Smooth muscle cell (in vitro differentiated cells): Measurements from ENCODE around the gene POLR3K. TPM values are rescaled to one million over a fixed set of nuclear protein-coding genes. Genes with fewer than 3 reads are reported as not detected.

Experiments
- DNase-seq: peaks from one replicate; lab custom pipeline; 2025; ENCODE audit not compliant: unreplicated experiment; lab: John Stamatoyannopoulos, UW
- H2AFZ ChIP-seq: fragments of 200-600 bp; sonication (generic); 2 replicates; pipeline ENCODE4 v1.6.0; 2016; ENCODE audit warnings: antibody characterized with exemption, low read depth, mild to moderate bottlenecking
- H3F3A ChIP-seq: fragments of 200-600 bp; sonication (generic); 2 replicates; pipeline ENCODE4 v1.6.0; 2017; ENCODE audit warnings: antibody characterized with exemption, low read depth
- H3K27ac ChIP-seq: fragments of 200-600 bp; sonication (generic); 2 replicates; pipeline ENCODE4 v1.5.1; 2016; ENCODE audit warnings: low read depth, mild to moderate bottlenecking
- H3K27me3 ChIP-seq: fragments of 200-600 bp; sonication (generic); 2 replicates; pipeline ENCODE4 v1.6.1; 2016; ENCODE audit warnings: low read depth, mild to moderate bottlenecking
- H3K36me3 ChIP-seq: fragments of 200-600 bp; sonication (generic); 2 replicates; pipeline ENCODE4 v1.5.1; 2016; ENCODE audit warnings: low read depth
- H3K4me1 ChIP-seq: fragments of 200-600 bp; sonication (generic); 2 replicates; pipeline ENCODE4 v1.5.1; 2016; ENCODE audit warnings: low read depth
- H3K4me2 ChIP-seq: fragments of 200-600 bp; sonication (generic); 2 replicates; pipeline ENCODE4 v1.6.0; 2016; ENCODE audit warnings: mild to moderate bottlenecking
- H3K4me3 ChIP-seq: fragments of 200-600 bp; sonication (generic); 2 replicates; pipeline ENCODE4 v1.5.1; 2016; ENCODE audit warnings: mild to moderate bottlenecking
- H3K79me2 ChIP-seq: fragments of 200-600 bp; sonication (generic); 2 replicates; pipeline ENCODE4 v1.6.0; 2016; ENCODE audit warnings: low read depth, mild to moderate bottlenecking
- H3K9ac ChIP-seq: fragments of 200-600 bp; sonication (generic); 2 replicates; pipeline ENCODE4 v1.6.0; 2016; ENCODE audit warnings: low read depth
- H3K9me3 ChIP-seq: fragments of 200-600 bp; sonication (generic); replicated peaks from 2 replicates; pipeline ENCODE4 v1.5.1; 2016; ENCODE audit warnings: low read depth
- H4K20me1 ChIP-seq: fragments of 200-600 bp; sonication (generic); 2 replicates; pipeline ENCODE4 v1.6.0; 2016; ENCODE audit warnings: low read depth
- CTCF ChIP-seq: fragments of 200-600 bp; sonication (generic); IDR thresholded peaks from 2 replicates; pipeline ENCODE4 v1.5.1; 2017; ENCODE audit warnings: borderline replicate concordance, mild to moderate bottlenecking, antibody characterized with exemption; ENCODE audit not compliant: insufficient read depth, poor library complexity, severe bottlenecking
- WGBS: methylation state at CpG from one replicate; pipeline ENCODE4 v1.1.7; 2016; ENCODE audit warnings: low lambda C conversion rate; 5-methylcytosine and 5-hydroxymethylcytosine counted together
- polyA plus RNA-seq: library from polyadenylated mRNA; unstranded; fragments of >200 nt; fragmentation: Nextera tagmentation; extraction: Ambion mirVana; gene quantifications from 2 replicates; pipeline ENCODE4 v1.2.1, GENCODE V29; 2016
- total RNA-seq: library from RNA; depleted of rRNA; stranded (reverse); fragments of >200 nt; gene quantifications from 2 replicates; pipeline ENCODE4 v1.2.3, GENCODE V29; 2014

The POLR3K gene
- total and polyA plus RNA-seq, 2 experiments from 2014 or later = 2.9 to 10.5 TPM

- Histone ChIP-seq H3K36me3 (no peaks in the 10 kb centered on the region), H3K79me2 (no peaks in the 10 kb centered on the region), H3K4me1 (no peaks in the 10 kb centered on the region), H3K4me2 (peak overlapping the region; percentile 23), H3K4me3 (no peak overlapping the region), H3F3A (peaks cover 9% of the 10 kb centered on the region), H3K27ac (peak overlapping the region; percentile 70), H3K9ac (no peak overlapping the region), H4K20me1 (peaks cover 38% of the 10 kb centered on the region), H2AFZ (no peak overlapping the region), H3K9me3 (no peaks in the 10 kb centered on the region), H3K27me3 (no peaks in the 10 kb centered on the region)
- no peak for TF ChIP-seq CTCF
- DNase-seq = peak; percentile 8
- WGBS = 52% methylated on average over 7 of the region's 7 CpGs
Observed at GRCh38 chr16:84718-85406, 31.5 kb upstream of the POLR3K start.

GRCh38 chr16:83781-84615 lies 30.6 kb upstream of the POLR3K start:
- Histone ChIP-seq H3F3A (peaks cover 9% of the 10 kb centered on the region), H3K79me2 (no peaks in the 10 kb centered on the region), H3K27me3 (no peaks in the 10 kb centered on the region), H3K36me3 (no peaks in the 10 kb centered on the region), H3K27ac (peak overlapping the region; percentile 70), H3K9ac (no peak overlapping the region), H3K4me2 (peak overlapping the region; percentile 23), H3K4me3 (no peak overlapping the region), H4K20me1 (peaks cover 38% of the 10 kb centered on the region), H3K4me1 (no peaks in the 10 kb centered on the region), H2AFZ (no peak overlapping the region), H3K9me3 (no peaks in the 10 kb centered on the region)
- 78% methylated on average over 21 of the region's 21 CpGs for WGBS
- no peak for TF ChIP-seq CTCF
- DNase-seq = no peak

- WGBS = 96% methylated on average over 22 of the region's 31 CpGs
- H3K4me2 ChIP-seq = no peak overlapping the region
- no peak overlapping the region for H3K27ac ChIP-seq
- no peaks in the 10 kb centered on the region for H3K79me2 ChIP-seq
- no peaks in the 10 kb centered on the region for H3K4me1 ChIP-seq
- H3K9ac ChIP-seq = no peak overlapping the region
- no peak for DNase-seq
- H3K27me3 ChIP-seq = no peaks in the 10 kb centered on the region
- no peak overlapping the region for H2AFZ ChIP-seq
- no peaks in the 10 kb centered on the region for H3K36me3 ChIP-seq
- H3F3A ChIP-seq = peaks cover 9% of the 10 kb centered on the region
- H3K4me3 ChIP-seq = no peak overlapping the region
- no peaks in the 10 kb centered on the region for H3K9me3 ChIP-seq
- no peak for TF ChIP-seq CTCF
- H4K20me1 ChIP-seq = peaks cover 38% of the 10 kb centered on the region
Observed at GRCh38 chr16:83060-83603, 29.7 kb upstream of the POLR3K start.
